Suprapubic skin (tissue), 4 donors: ENCODE results near the gene FRA10AC1. TPM values are rescaled to one million over a fixed set of nuclear protein-coding genes. Genes with fewer than 3 reads are reported as not detected.

ENCODE experiments used
- DNase-seq, 2 donors: peaks; one replicate each; pipeline ENCODE4 v3.0.0-alpha.2; 2019; ENCODE audit warnings: low spot score in 2 of 2
- H3K27ac ChIP-seq: fragments of 200-600 bp; sonication (generic); one replicate; pipeline ENCODE4 v1.5.1; 2019
- H3K27me3 ChIP-seq: fragments of 200-600 bp; sonication (generic); one replicate; pipeline ENCODE4 v1.5.1; 2019
- H3K36me3 ChIP-seq: fragments of 200-600 bp; sonication (generic); one replicate; pipeline ENCODE4 v1.5.1; 2019
- H3K4me1 ChIP-seq: fragments of 200-600 bp; sonication (generic); one replicate; pipeline ENCODE4 v1.5.1; 2019
- H3K4me3 ChIP-seq: fragments of 200-600 bp; sonication (generic); one replicate; pipeline ENCODE4 v1.5.1; 2019; ENCODE audit warnings: mild to moderate bottlenecking
- H3K9me3 ChIP-seq: fragments of 200-600 bp; sonication (generic); one replicate; pipeline ENCODE4 v1.5.1; 2019
- EP300 ChIP-seq: sonication (generic); formaldehyde crosslinking; IDR thresholded peaks from one replicate; pipeline ENCODE4 v1.6.1; 2017; ENCODE audit warnings: antibody characterized with exemption
- POLR2A ChIP-seq, 2 donors: fragments of 450-650 bp; IDR thresholded peaks; one replicate each; pipeline ENCODE4 v1.6.1; 2017; ENCODE audit warnings: antibody characterized with exemption in 2 of 2, mild to moderate bottlenecking in 2 of 2, moderate library complexity in 2 of 2
- POLR2AphosphoS5 ChIP-seq, 3 donors: sonication (generic); formaldehyde crosslinking; IDR thresholded peaks; one replicate each; pipeline ENCODE4 v1.6.1; 2017; ENCODE audit warnings: antibody characterized with exemption in 3 of 3
- WGBS: methylation state at CpG from one replicate; pipeline ENCODE4 v1.1.5; 2018; 5-methylcytosine and 5-hydroxymethylcytosine counted together
- total RNA-seq, 4 donors: library from RNA; depleted of rRNA; stranded (reverse); fragments of >200 nt; gene quantifications; one replicate each; pipeline ENCODE4 v1.1.0, GENCODE V29; 2016
- TF ChIP-seq, protein P1 (sequence below), 2 donors: fragments of 200-600 bp in 1 of 2; fragments of 450-650 bp in 1 of 2; sonication (generic) in 1 of 2; IDR thresholded peaks; one replicate each; pipeline ENCODE4 v1.5.1; 2016 to 2019; ENCODE audit warnings: antibody characterized with exemption in 2 of 2, mild to moderate bottlenecking in 1 of 2, moderate library complexity in 1 of 2

FRA10AC1 gene
- total RNA-seq, 4 donors from 2014 or later, result 4.7 to 78.0 (median 13.8) TPM

DNA sequence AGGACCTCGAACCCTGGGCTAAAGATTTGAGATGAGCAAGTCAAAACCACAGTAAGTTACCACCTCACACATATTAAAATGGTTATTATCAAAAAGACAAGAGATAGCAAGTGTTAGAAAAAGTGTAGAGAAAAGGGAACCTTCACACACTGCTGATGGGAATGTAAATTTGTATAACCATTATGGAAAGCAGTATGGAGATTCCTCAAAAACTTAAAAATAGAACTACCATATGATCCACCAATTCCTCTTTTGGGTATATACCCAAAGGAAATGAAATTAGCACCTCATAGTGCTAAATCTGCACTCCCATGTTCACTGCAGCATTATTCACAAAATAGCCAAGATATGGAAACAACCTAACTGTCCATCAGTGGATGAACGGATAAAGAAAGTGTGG, 20.8 kb upstream of the FRA10AC1 start:
- TF ChIP-seq POLR2A (IDR thresholded peaks at IDR 0.05) (no peak), POLR2AphosphoS5 (IDR thresholded peaks at IDR 0.05) (no peak), EP300 (no peak)
- TF ChIP-seq, protein P1, sequence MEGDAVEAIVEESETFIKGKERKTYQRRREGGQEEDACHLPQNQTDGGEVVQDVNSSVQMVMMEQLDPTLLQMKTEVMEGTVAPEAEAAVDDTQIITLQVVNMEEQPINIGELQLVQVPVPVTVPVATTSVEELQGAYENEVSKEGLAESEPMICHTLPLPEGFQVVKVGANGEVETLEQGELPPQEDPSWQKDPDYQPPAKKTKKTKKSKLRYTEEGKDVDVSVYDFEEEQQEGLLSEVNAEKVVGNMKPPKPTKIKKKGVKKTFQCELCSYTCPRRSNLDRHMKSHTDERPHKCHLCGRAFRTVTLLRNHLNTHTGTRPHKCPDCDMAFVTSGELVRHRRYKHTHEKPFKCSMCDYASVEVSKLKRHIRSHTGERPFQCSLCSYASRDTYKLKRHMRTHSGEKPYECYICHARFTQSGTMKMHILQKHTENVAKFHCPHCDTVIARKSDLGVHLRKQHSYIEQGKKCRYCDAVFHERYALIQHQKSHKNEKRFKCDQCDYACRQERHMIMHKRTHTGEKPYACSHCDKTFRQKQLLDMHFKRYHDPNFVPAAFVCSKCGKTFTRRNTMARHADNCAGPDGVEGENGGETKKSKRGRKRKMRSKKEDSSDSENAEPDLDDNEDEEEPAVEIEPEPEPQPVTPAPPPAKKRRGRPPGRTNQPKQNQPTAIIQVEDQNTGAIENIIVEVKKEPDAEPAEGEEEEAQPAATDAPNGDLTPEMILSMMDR (IDR thresholded peaks at IDR 0.05), result no peak
- H3K36me3 ChIP-seq, result no peaks in the 10 kb centered on the region
- no peak overlapping the region for H3K4me3 ChIP-seq
- H3K27me3 ChIP-seq, result peaks cover 11% of the 10 kb centered on the region
- H3K4me1 ChIP-seq, result no peaks in the 10 kb centered on the region
- WGBS, result 83% methylated on average over 2 of the region's 2 CpGs
- H3K27ac ChIP-seq, result no peak overlapping the region
- no peak for DNase-seq
- no peaks in the 10 kb centered on the region for H3K9me3 ChIP-seq

DNA sequence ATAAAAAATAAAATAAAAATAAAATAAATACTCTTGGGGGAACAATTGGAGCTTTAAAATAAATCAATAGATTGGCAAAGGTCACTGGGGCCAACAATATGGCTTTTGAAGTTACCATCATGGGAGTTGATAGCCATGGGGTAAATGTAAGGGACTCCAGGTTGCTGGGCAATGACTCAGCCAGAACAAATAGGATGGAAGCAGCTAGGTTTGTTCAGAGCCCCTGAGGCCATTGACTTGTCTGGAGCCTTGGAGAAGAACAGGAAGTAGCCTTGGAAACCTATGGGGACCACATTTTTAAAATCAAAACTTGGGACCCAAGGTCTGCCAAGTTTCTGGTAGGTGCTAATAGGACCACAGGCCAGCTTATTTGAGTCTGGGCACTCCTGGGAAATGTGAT, 20.2 kb upstream of the FRA10AC1 start:
- no peak overlapping the region for H3K4me3 ChIP-seq
- TF ChIP-seq, protein P1 (IDR thresholded peaks at IDR 0.05), result no peak
- TF ChIP-seq EP300 (no peak), POLR2AphosphoS5 (IDR thresholded peaks at IDR 0.05) (no peak), POLR2A (IDR thresholded peaks at IDR 0.05) (no peak)
- DNase-seq, result no peak
- H3K36me3 ChIP-seq, result no peaks in the 10 kb centered on the region
- H3K4me1 ChIP-seq, result no peaks in the 10 kb centered on the region
- H3K9me3 ChIP-seq, result no peaks in the 10 kb centered on the region
- H3K27me3 ChIP-seq, result peaks cover 11% of the 10 kb centered on the region
- no peak overlapping the region for H3K27ac ChIP-seq

DNA sequence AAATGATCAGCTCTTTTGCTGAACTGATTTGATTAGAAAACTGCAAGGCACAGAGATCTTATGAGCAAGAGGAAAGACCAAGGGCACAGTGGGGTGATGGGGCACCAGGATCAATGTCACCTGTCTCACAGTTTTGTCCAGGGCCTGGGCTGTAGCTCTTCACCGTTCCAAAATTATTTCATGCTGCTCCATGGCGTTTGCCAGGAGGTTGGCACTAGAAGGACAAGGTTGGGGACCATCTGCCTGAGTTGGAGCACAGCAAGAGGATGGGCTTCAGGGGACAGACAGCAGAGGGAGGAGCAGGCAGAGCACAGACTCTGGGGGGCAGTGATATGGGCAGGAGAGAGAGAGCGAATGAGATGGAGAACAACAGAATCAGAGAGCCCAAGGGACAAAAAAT, 17.5 kb upstream of the FRA10AC1 start:
- Histone ChIP-seq H3K4me1 (no peaks in the 10 kb centered on the region), H3K27ac (no peak overlapping the region), H3K27me3 (no peaks in the 10 kb centered on the region), H3K36me3 (no peaks in the 10 kb centered on the region), H3K4me3 (no peak overlapping the region), H3K9me3 (no peaks in the 10 kb centered on the region)
- DNase-seq, result no peak
- WGBS, result 80% methylated on average over 3 of the region's 3 CpGs
- TF ChIP-seq POLR2AphosphoS5 (IDR thresholded peaks at IDR 0.05) (no peak), POLR2A (IDR thresholded peaks at IDR 0.05) (no peak), EP300 (no peak)
- TF ChIP-seq, protein P1 (IDR thresholded peaks at IDR 0.05), result no peak

DNA sequence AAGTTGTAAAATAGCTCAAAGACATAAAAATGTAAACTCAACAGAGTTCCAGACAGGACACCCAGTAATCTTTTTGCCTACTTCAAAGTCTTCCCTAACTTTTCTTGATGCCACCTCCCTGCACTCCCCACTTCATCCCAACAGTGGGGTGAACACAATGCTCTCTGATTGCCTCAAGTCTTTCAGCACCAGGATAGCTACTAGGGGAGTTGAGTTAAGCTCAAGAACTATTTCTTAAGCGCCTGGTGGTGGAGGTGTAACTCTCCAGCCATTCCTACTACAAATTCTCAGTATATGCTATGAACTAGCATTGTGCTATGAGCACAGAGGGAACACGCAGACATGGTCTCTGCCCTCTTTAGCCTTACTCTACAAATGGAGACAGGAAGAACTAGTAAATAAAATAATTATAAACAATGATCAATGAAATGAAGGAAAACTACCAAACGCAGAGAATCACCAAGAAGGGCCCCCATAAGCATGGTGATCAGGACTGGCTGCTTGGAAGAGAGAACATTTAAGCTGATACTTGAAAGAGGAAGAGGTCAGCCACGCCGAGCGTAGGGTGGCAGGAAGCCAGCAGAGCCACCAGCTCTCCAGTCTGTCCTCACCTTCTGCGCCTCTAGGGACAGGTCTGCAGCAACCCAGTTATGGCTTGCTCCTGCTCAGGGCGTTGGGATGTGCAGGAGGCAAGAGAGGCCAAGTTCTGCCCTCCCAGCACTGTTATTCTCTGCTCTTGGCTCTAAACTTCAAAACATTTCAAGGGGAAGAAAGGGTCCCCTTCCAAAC, 16.7 kb upstream of the FRA10AC1 start:
- no peaks in the 10 kb centered on the region for H3K36me3 ChIP-seq
- 62% methylated on average over 8 of the region's 8 CpGs for WGBS
- H3K27ac ChIP-seq, result no peak overlapping the region
- TF ChIP-seq, protein P1 (IDR thresholded peaks at IDR 0.05), result no peak
- no peak for TF ChIP-seq POLR2A (IDR thresholded peaks at IDR 0.05)
- no peak for TF ChIP-seq POLR2AphosphoS5 (IDR thresholded peaks at IDR 0.05)
- no peak for TF ChIP-seq EP300
- no peaks in the 10 kb centered on the region for H3K27me3 ChIP-seq
- DNase-seq, result no peak
- no peaks in the 10 kb centered on the region for H3K4me1 ChIP-seq
- H3K9me3 ChIP-seq, result no peaks in the 10 kb centered on the region
- no peak overlapping the region for H3K4me3 ChIP-seq

DNA sequence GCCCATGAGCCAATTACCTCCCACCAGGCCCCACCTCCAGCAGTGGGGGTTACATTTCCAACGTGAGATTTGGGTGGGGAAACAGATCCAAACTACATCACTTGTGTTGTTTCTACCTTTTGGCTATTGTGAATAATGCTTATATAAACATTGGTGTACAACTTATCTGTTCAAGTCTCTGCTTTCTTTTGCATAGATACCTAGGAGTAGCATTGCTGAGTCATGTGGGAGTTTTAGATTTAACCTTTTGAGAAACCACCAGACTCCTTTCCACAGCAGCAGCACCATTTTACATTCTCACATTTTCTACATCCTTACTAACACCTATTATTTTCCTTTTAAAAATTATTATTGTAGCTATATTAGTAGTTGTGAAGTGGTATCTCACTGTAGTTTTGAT, 14.4 kb upstream of the FRA10AC1 start:
- WGBS, result 29% methylated on average over 1 of the region's 1 CpG
- TF ChIP-seq EP300 (no peak), POLR2AphosphoS5 (IDR thresholded peaks at IDR 0.05) (no peak), POLR2A (IDR thresholded peaks at IDR 0.05) (no peak)
- TF ChIP-seq, protein P1 (IDR thresholded peaks at IDR 0.05), result no peak
- Histone ChIP-seq H3K36me3 (no peaks in the 10 kb centered on the region), H3K4me3 (no peak overlapping the region), H3K27ac (no peak overlapping the region), H3K27me3 (no peaks in the 10 kb centered on the region), H3K4me1 (no peaks in the 10 kb centered on the region), H3K9me3 (no peaks in the 10 kb centered on the region)
- no peak for DNase-seq
